DLD1 (cell line): ENCODE data around the gene SNCA.

ENCODE experiments used
- in situ Hi-C: cut with HindIII; loops from 2 replicates; pipeline ENCODE4 v1.10.0; 2017; ENCODE audit warnings: low sequenced_read_pairs

SNCA gene

GRCh38 chr4:89712827-89713226 lies 124.1 kb downstream of the SNCA start:
- in situ Hi-C loops: no loop called here

GRCh38 chr4:89712141-89712540 lies 124.8 kb downstream of the SNCA start:
- in situ Hi-C loops: no loop called here

- in situ Hi-C loops: no loop called here
Measured at GRCh38 chr4:89708903-89709421, 128.0 kb downstream of the SNCA start.

- in situ Hi-C loops: no loop called here
Measured at GRCh38 chr4:89707467-89707866, 129.5 kb downstream of the SNCA start.

GRCh38 chr4:89704651-89705395 lies 132.1 kb downstream of the SNCA start:
- in situ Hi-C loops: no loop called here

- in situ Hi-C loops: no loop called here
Measured at GRCh38 chr4:89703829-89704590, 133.0 kb downstream of the SNCA start.

GRCh38 chr4:89700766-89701423 lies 136.1 kb downstream of the SNCA start:
- in situ Hi-C loops: no loop called here

- in situ Hi-C loops: no loop called here
Measured at GRCh38 chr4:89685690-89686089, 151.3 kb downstream of the SNCA start.

GRCh38 chr4:89685277-89685676 lies 151.7 kb downstream of the SNCA start:
- in situ Hi-C loops: no loop called here

GRCh38 chr4:89684536-89684935 lies 152.4 kb downstream of the SNCA start:
- in situ Hi-C loops: no loop called here

GRCh38 chr4:89682808-89683207 lies 154.2 kb downstream of the SNCA start:
- in situ Hi-C loops: no loop called here

- in situ Hi-C loops: no loop called here
Measured at GRCh38 chr4:89681671-89682070, 155.3 kb downstream of the SNCA start.

GRCh38 chr4:89681219-89681618 lies 155.7 kb downstream of the SNCA start:
- in situ Hi-C loops: no loop called here

GRCh38 chr4:89674876-89675459 lies 162.0 kb downstream of the SNCA start:
- in situ Hi-C loops: no loop called here
